ENCODE results near the gene ACOT9.

GRCh38 chrX:23726191-23726590 lies 16.9 kb downstream of the ACOT9 start:
- no peak for TF ChIP-seq POLR2AphosphoS5 (IDR thresholded peaks at IDR 0.05)
- no peak for TF ChIP-seq POLR2A (IDR thresholded peaks at IDR 0.05)
